ENCODE measurements around the gene TPRG1L. TPM values are rescaled to one million over a fixed set of nuclear protein-coding genes. Genes with fewer than 3 reads are reported as not detected.

The TPRG1L gene
- total and polyA plus RNA-seq, 10 of the 15 experiments (the other 5 are each of a cell fraction or from before 2014, with no cell fraction given): 1.5 to 16.5 (median 8.0) TPM

DNA sequence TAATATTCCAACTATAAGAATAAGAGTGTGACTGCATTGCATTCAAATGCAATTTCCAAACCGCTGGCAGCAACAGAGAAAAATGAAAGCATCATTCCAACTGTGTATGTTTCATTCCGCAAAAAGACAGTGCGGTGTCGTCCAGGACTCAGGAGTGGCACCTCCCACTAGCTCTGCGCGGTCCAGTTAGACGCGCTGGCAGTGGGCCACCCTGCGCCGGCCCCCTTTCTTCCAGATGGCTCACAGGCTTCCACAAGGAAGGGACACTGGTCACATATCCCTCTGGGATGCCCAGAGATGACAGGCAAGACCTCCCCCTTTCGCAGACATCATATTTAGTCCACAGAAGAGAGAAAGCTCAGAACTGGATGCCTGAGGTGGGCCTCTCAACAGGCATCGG, 13.2 kb downstream of the TPRG1L start (continued):
- TF ChIP-seq BMI1 (IDR thresholded peaks at IDR 0.05; ENCODE audit: borderline replicate concordance) (no peak), ZNF207 (IDR thresholded peaks at IDR 0.05; ENCODE audit: borderline replicate concordance) (no peak), STAT3 (IDR thresholded peaks at IDR 0.05; ENCODE audit: low read depth, low read length) (no peak), RAD51 (IDR thresholded peaks at IDR 0.05) (no peak), ZNF384 (IDR thresholded peaks at IDR 0.05; ENCODE audit: borderline replicate concordance, low read depth, low read length) (no peak), SRF (IDR thresholded peaks at IDR 0.05; ENCODE audit: low read depth in 2 of 2, low read length in 2 of 2) (no peak), HDAC6 (IDR thresholded peaks at IDR 0.05; ENCODE audit: unreplicated experiment) (no peak), KLF5 (IDR thresholded peaks at IDR 0.05; ENCODE audit: partially characterized antibody) (no peak)
- TF ChIP-seq, protein P1, sequence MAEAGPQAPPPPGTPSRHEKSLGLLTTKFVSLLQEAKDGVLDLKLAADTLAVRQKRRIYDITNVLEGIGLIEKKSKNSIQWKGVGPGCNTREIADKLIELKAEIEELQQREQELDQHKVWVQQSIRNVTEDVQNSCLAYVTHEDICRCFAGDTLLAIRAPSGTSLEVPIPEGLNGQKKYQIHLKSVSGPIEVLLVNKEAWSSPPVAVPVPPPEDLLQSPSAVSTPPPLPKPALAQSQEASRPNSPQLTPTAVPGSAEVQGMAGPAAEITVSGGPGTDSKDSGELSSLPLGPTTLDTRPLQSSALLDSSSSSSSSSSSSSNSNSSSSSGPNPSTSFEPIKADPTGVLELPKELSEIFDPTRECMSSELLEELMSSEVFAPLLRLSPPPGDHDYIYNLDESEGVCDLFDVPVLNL (IDR thresholded peaks at IDR 0.05; ENCODE audit: low read depth, low read length): no peak

DNA sequence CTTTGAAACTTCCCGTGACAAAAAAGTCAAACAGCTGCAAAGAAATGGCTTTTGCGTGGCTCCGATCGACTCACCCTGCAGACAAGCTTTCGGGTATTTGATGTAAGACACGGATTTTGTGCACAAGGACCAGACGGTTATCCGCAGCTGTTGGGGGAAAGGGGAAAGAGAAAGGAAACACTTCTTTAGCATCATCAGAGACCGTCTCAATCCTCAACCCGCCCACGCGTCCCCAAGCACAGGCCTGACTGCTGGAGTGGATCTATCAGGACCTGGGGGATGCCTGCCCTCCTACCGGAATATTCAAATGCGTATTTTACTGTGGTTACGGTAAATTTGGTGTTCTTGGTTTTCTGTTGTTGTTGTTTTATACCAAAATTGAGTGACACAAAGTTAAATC, 13.9 kb downstream of the TPRG1L start:
- Histone ChIP-seq H3K36me3 (ENCODE audit: control insufficient read depth in 2 of 2, insufficient read depth in 2 of 2, low read length in 1 of 2) (peaks cover 15 to 16% of the 10 kb centered on the region in 2 experiments; a peak in 3 of 4 replicates), H3K79me2 (ENCODE audit: control insufficient read depth, insufficient read depth, low read length) (no peaks in the 10 kb centered on the region), H2AFZ (ENCODE audit: control insufficient read depth, low read depth, low read length) (no peak overlapping the region), H3K27ac (ENCODE audit: control insufficient read depth, insufficient read depth) (no peak overlapping the region), H3K9me3 (replicated peaks; ENCODE audit: control insufficient read depth, insufficient read depth, low read length) (no peaks in the 10 kb centered on the region), H3K4me2 (ENCODE audit: control insufficient read depth, insufficient read depth) (no peak overlapping the region), H3K4me3 (no peak overlapping the region), H3K27me3 (replicated peaks in 1 of 2; ENCODE audit: control insufficient read depth in 2 of 2, insufficient read depth in 2 of 2, low read length in 1 of 2) (no peaks in the 10 kb centered on the region), H4K20me1 (ENCODE audit: control insufficient read depth, insufficient read depth) (no peaks in the 10 kb centered on the region), H3K9ac (ENCODE audit: control insufficient read depth, insufficient read depth, low read length) (no peak overlapping the region), H3K4me1 (ENCODE audit: control insufficient read depth, insufficient read depth, low read length) (no peaks in the 10 kb centered on the region)
- FAIRE-seq: no peak
- in situ Hi-C loops (cut with MboI): no loop called here
- no TSS peak for BruUV-seq (replicated peaks)
- ATAC-seq: no peak
- POLR2A ChIA-PET: no interaction called here
- no peak for DNase-seq (ENCODE audit: low read depth, low spot score)
- intact Hi-C loops (cut with micrococcal nuclease; ENCODE audit: unreplicated experiment): no loop called here
- SMC1A ChIA-PET (ENCODE audit: uncharacterized antibody, unreplicated experiment): interaction anchor here (0.9 kb wide), 1 partner anchor 11 kb away, joined by 3 read pairs; no protein-coding TSS in a partner anchor
- TF ChIP-seq EGR1 (IDR thresholded peaks at IDR 0.05; ENCODE audit: borderline replicate concordance in 1 of 2, low read depth in 2 of 2, low read length in 2 of 2) (peak in 1 of 2 experiments; percentile 59; a peak in 1 of 3 replicates), SRF (IDR thresholded peaks at IDR 0.05; ENCODE audit: low read depth in 2 of 2, low read length in 2 of 2) (no peak)
- RAD21 ChIA-PET (ENCODE audit: unreplicated experiment): no interaction called here
- CTCF ChIA-PET: interaction anchor here (1.0 to 1.4 kb wide), 2 partner anchors 9 to 20 kb away, joined by 3 to 4 read pairs; no protein-coding TSS in a partner anchor
- 34% methylated on average over 15 of the region's 15 CpGs for WGBS (ENCODE audit: insufficient coverage, insufficient replicate concordance, low lambda C conversion rate, missing lambda C conversion rate)

Measured in GM12878 (cell line).